22Rv1 (cell line): Measurements from ENCODE around the gene COL18A1.

ENCODE experiments used
- H3K27ac ChIP-seq: fragments of 450-650 bp; 2 replicates; pipeline ENCODE4 v1.5.1; 2017
- ZFX ChIP-seq: fragments of 450-650 bp; IDR thresholded peaks from 2 replicates; pipeline ENCODE4 v1.6.1; 2017; ENCODE audit warnings: antibody characterized with exemption, borderline replicate concordance
- TF ChIP-seq, protein P1 (sequence below): fragments of 450-650 bp; IDR thresholded peaks from 2 replicates; pipeline ENCODE4 v1.5.1; 2017; ENCODE audit warnings: mild to moderate bottlenecking

Gene COL18A1

DNA sequence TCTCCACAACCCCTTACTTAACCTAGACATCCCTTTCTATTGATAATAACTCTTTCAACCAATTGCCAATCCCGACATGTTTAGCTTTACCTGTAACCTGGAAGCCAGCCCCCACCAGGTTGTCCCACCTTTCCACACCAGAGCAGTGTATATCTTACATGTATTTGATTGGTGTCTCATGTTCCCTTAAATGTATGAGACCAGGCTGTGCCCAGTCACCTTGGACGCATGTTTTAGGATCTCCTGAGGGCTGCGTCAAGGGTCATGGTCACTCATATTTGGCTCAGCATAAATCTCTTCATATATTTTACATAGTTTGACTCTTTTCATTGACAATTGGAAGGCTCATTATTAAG, 142.6 kb downstream of the COL18A1 start:
- H3K27ac ChIP-seq: no peak overlapping the region

DNA sequence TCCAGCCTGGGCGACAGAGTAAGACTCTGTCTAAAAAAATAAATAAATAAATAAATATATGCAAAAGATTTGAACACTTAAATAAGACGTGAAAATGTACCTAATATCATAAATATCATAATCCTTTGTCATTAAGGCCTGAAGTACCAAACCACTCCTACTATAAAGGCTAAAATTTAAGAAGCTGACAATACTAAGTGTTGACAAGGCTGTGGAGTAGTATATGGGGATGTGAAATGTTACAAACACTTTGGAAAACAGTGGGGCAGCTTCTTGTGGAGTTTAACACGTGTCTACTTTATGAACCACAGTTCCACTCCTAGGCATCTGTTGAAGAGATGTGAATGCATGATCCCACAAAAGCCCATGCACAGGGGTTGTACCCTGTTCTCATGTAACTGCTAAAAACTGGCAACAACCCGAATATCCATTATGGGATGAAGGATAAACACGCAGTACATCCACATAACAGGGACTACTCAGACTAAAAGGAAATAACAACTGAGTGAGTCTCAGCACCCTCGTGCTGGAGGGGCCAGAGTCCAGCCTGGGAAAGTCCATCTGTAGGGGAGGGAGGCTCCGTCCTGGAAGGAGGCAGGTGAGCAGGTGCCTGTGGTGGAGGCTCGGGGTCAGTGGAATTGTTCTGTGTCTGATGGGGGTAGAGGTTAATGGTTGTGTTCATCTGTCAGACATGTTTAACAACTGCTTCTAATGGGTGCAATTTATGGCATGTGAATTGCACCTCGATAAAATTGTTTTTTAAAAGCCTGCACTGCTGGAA, 143.9 kb downstream of the COL18A1 start:
- TF ChIP-seq ZFX: no peak
- TF ChIP-seq, protein P1, sequence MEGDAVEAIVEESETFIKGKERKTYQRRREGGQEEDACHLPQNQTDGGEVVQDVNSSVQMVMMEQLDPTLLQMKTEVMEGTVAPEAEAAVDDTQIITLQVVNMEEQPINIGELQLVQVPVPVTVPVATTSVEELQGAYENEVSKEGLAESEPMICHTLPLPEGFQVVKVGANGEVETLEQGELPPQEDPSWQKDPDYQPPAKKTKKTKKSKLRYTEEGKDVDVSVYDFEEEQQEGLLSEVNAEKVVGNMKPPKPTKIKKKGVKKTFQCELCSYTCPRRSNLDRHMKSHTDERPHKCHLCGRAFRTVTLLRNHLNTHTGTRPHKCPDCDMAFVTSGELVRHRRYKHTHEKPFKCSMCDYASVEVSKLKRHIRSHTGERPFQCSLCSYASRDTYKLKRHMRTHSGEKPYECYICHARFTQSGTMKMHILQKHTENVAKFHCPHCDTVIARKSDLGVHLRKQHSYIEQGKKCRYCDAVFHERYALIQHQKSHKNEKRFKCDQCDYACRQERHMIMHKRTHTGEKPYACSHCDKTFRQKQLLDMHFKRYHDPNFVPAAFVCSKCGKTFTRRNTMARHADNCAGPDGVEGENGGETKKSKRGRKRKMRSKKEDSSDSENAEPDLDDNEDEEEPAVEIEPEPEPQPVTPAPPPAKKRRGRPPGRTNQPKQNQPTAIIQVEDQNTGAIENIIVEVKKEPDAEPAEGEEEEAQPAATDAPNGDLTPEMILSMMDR: no peak
- no peak overlapping the region for H3K27ac ChIP-seq

More for the DNA sequence above, 142.6 kb downstream of the COL18A1 start:
- TF ChIP-seq ZFX: no peak
- TF ChIP-seq, protein P1: no peak

DNA sequence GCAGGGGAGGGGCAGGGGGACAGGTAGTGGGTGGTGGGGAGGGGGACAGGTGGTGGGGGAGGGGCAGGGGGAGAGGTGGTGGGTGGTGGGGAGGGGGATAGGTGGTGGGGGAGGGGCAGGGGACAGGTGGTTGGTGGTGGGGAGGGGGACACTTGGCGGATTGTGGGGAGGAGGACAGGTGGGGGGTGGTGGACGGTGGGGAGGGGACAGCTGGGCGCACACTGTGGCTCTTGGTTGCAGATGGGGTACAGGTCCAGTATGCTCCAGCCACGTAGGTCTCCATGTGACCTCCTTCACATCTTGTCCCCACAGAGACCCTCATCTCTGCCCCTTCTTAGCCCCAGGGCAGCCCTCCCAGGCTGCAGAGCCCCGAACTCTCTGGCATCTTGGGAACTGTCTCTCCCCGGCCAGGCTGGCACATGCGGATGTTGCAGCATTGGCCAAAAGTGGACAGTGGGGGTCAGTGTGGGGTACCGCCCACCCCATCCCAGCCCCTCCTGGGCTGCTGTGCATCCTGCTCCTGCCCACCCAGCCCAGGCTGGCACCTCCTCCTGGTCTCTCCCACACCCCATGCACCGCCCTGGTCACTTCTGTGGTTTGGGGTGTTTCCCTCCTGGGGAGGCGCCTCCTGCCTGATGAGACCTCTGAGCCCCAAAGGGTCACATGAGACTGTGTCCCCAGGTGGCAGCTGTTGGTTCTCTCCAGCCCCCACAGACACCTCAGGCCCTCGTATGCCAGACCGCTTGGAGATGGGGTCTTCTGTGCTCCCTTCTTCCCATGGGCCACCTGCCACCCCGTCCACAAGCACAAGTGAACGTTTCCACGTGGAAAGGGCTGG, 144.9 kb downstream of the COL18A1 start:
- TF ChIP-seq, protein P1: no peak
- no peak for TF ChIP-seq ZFX
- no peak overlapping the region for H3K27ac ChIP-seq

DNA sequence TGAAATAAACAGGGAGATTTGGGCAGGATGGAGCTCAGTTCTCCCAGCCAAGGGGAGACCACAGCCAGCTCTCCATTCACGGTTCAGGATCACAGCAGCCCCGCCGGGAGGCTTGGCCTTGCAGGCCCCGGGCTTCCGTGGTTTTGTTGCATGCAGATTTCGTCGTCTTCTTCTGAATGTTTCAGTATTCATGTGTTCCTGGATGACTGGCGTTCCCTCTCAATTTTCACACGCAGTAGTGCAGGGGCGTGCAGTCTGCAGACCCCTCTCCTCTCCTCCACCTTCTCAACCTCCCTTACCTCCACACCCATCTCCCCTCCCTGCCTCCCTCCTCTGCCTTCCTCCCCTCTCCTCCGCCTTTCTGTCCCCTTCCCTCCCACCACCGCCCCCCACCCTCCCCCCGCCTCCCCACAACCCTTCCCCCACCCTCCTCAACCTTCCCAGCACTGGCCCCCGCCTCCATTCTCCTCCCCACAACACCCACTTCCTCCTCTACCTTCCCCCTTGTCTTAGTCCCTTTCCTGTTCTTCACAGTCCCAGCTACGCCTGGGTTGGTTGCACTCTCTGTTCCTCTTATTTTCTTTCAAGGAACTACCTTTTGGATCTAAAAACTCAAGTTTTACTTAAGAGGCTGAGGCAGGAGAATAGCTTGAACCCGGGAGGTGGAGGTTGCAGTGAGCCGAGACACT, 145.7 kb downstream of the COL18A1 start:
- TF ChIP-seq ZFX: no peak
- TF ChIP-seq, protein P1: no peak
- H3K27ac ChIP-seq: no peak overlapping the region

DNA sequence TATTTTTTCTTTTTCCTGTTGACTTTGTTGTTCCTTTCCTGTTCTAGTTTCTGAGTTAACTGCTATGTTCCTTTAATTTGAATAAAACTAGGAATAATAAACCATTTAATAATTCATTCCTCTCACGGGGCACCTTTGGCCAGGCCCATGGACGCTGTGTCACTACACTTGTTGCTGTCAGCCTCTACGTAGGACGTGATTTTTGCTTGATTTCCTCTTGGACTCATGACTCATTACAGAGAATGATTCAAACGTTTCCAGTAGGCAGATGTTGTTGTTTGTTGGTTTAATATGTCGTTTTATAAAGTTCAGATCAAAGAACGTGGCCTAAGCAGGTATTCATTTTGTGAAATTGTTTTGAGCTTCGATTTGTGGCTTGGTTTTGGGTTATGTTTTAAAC, 146.4 kb downstream of the COL18A1 start:
- no peak overlapping the region for H3K27ac ChIP-seq
- TF ChIP-seq, protein P1: no peak
- no peak for TF ChIP-seq ZFX

DNA sequence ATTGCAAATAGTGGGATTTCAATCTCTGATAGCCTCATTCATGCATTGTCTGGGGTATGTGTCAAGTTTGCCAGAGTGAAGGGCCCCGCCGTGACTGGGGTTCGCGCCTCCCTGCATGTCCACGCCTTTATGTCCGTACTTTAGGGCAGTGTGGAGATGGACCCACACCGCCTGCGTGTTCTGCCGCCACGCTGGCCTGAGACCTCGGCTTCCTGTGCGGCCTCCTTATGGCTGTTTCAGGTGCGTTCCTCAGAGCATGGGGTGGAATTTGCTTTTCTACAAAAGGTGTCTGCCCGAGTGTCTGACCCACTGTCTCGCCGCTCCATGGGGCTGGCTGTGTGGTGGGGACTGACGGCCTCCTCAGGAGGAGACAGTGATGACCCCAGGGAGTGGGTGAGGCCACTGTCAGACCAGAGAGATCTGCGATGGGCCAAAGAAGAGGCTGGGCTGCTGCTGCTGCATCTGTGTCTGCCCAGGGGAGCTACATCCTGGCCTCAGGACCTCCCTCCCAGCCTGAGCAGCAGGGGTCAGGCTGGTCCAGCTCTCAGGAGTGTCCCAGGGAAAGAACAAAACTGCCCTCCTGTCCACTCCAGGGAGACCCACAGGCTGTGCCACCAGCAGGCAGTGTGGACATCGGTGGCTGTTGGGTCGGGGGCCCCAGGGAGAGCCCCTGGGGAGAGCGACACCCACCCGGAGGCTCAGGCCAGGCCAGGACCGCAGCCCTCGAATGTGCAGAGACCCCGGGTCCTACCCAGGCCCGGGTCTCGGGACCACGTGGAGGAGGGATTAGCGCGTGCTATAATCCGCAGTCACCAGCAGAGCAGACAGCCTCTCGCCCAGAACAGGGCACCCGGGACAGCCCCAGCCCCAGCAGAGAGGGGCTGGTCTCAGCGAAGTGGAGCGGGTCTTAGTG, 147.1 kb downstream of the COL18A1 start:
- no peak for TF ChIP-seq ZFX
- TF ChIP-seq, protein P1: no peak
- no peak overlapping the region for H3K27ac ChIP-seq
